GM19043 (cell line): Measurements from ENCODE around the gene ABTB1.

Experiments used
- ATAC-seq: cut with Tn5 transposase; IDR thresholded peaks from one replicate; pipeline ENCODE4 v1.9.1; 2021; ENCODE audit warnings: low read depth; ENCODE audit not compliant: unreplicated experiment

Gene ABTB1

DNA sequence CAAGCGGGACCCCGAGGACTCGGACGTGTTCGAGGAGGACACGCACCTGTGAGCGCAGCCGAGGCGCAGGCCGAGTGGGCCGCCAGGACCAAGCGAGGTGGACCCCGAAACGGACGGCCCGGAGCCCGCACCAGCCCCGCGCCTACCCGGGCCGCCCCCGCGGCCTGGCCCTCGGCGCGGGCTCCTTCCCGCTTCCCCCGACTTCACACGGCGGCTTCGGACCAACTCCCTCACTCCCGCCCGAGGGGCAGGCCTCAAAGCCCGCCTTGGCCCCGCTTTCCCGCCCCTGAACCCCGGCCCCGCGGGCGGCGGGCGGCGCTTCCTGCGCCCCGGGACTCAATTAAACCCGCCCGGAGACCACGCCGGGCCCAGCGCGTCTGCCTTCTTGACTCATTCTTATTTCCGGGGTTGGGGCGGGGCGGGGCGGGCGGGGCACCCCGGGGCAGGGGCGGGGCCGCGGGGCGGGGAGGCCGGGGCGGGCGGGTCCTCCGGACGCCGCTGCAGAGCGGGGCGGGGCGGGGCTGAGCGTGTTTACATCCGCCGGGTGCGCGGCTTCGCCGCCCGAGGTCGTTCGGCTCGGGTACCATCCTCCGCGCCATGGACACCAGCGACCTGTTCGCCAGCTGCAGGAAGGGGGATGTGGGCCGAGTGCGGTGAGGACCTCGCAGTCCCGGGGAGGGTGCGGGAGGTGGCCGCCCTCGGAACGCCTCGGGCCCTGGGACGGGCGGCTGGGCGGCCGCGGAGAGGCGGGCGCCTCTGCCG, at the start of gene ABTB1:
TSS of gene ABTB1 (plus strand) at position 524 of the 762 bp plus-strand sequence. CDS start at position 598, 74 bp downstream.
- ATAC-seq = peak; percentile 71

DNA sequence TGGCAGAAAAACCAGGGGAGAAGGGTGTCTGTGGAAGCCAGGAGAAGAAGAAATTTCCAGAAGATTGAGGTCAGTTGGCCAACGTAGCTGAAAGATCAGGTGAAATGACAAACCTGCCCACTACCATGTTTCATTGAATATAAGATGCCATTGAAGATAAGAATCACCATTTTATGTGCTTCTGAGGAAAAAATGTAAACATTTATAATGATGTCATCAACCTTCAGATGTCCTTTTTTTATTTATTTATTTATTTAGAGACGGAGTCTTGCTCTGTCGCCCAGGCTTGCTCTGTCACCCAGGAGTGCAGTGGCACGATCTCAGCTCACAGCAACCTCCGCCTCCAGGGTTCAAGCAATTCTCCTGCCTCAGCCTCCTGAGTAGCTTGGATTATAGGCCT, 48.7 kb upstream of the ABTB1 start:
- no peak for ATAC-seq

DNA sequence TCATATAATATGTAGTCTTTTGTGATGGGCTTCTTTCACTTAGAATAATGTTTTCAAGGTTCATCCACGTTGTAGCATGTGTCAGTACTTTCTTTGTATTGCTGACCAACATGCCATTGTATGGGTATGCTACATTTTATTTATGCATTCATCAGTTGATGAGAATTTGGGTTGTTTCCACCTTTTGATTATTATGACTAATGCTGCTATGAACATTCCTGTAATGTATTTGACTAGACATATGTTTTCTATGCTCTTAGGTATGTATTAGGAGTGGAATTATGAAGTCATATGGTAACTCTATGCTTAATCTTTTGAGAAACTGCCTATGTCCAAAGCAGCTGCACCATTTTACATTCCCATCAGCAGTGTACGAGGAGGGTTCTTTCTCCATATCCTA, 46.9 kb upstream of the ABTB1 start:
- ATAC-seq = no peak

DNA sequence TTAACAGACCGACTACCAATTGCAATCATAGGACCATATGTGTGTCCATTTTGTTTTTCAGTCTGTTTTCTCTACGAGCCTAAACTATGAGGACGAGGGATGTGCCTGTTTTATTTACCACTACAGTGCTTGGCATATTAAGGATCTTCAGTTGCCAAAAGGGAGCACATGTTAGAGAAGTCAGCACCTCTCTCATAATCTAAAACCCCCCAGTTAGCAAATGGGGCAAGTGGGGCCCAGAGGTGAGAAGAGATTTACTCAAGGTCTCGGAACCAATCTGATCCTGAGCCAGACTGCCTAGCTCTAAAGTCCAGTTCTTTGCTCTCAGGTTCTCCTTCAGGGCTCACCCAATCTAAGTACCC, 44.3 kb upstream of the ABTB1 start:
- no peak for ATAC-seq

DNA sequence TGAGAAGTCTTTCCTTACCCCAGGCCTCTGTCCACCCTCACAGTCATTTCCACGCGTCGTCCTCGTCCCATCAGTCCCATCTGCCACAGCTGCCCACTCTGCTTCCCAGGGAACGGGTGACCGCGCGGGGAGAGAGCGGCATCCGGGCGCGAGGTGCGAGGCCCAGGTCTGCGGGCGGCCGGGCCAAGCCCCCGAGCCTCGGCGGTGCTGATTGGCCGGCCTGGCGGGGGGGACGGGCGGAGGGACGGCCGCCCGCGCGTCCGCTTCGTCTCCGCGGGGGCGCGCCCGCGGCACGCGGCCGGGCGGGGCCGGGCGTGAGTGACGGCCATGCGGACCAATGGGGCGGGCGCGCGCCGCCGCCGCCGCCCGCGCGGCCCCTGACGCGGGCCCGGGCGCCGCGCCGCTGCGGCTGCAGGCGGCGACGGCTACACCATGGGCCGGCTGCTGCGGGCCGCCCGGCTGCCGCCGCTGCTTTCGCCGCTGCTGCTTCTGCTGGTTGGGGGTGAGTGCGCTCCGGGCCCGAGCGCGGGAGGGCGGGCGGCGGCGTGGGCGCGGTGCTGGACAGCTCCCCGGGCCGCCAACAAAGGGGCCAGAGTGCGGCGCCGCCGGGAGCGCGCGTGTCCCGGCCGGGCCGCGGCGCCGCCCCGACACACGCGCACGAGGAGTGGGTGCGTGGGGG, 43.8 kb upstream of the ABTB1 start, which contains the start of gene PODXL2:
TSS of gene PODXL2 (plus strand) at position 398 of the 679 bp plus-strand sequence. CDS start at position 433, 35 bp downstream.
- ATAC-seq = no peak

DNA sequence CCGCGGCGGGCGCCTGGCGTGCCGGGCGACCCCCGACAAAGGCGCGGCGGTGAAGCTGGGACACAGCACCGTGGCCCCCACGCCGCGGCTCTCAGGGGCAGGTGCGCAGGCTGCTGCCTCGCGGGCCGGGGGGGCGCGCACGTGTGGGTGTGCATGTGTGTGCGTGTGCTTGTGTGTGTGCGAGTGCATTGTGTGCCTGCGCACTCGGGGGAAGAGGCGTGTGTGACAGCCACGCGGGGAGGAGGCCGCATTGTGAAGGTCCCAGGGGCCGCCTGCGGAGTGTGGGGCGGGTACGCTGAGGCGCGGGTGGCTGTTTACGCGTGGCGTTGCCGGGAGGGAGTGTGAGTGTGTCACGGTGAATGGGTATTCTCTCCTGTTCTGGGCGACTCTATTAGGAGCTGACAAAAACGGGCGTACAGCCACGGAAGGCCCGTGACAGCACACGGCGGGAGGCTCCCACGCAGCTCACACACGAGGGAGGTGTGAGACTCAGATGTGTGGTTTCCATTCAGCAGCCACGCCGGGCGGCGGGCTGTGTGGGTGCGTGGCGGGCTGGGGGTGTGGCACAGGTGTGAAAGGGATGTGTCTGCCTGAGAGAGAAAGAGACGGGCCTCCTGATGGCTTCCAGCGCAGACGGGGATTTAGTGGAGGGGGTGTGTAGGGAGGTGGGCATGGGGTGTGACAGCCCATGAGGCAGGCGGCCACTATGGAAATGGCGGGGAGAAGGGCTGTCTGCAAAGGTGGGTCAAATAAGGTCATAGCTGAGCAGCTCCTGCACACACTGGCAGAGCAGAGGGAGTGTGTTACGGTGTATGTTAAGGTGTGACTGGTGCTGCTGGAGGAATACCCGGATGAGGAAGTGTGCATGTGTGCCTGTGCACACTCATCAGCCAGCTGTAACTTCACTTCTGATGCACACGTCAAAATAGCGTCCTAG, 43.0 kb upstream of the ABTB1 start:
- ATAC-seq = no peak

DNA sequence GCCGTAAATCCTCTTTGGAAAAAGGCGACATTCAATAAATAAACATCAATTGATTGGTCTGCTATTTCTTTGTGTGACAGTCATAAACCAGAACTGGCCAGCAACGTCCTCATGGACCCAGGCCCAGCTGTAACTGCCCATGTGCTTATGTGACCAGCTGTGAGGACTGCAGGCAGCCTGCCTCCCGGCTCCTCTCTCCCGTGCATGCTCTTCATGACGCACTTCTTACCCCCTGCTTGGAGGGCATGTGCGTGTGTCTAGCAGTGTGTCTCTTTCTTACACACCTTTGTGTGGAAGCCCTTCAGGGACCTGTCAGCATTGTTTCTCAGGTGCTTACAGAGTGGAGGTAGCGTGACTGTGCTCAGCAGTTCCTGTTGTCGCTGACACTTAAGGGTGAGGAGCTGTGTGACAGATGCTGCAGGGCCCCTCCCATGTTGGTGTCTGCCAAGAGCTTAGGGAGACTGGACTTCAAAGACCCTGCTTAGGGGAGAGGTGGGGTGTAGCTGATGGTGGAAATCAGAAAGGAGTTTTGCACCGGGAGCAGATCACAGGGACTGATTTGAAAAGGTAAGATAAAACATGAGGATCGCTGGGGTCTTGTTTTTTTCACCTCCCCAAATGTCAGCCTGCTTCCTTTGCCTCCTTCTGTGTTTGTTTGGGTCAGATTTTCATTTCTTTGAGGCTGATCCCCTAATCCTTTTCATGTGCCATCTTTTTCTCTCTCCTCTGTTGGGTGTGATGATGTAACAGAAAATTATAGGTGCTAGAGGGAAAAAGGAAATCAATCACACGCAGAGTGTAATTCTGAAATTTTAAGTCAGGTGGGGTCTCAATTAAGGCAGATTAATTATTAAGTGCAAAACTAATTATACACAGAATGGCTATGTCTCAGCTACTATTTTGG, 41.7 kb upstream of the ABTB1 start:
- no peak for ATAC-seq

DNA sequence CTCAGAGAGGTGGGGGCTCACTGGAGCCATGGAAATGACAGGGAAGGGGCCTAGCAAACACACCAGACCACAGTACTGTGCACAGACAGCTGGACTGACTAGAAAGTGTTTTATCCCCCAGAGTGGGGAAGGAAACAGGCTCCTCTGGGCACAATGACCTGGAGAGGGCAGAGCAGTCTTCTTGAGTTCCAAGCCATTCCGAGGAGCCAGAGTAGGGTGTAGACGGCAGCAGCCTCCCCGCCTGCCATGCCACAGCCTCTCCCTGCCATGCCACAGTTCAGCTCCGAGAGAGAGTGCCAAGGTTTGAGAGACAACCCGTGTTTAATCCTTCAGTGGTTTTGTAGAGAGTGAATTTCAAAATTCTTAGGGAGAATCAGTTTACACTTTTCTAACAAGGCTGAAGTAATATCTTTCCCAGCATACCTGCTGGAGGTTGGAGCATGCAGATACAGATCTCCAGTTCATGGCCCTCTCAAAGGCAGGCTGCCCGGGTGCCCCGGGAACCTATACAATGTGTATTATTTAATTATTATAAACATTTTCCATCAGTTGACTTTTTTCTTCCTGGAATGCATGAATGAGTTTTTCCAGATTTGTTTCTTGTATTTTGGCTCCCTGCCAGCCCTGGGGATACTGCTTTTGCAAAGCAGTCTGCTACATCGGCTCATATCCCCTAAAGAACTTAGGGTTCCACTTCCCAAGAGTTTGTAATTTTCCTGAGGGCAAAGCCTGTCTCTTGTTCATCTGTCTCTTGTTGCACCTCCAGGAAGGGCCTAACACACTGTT, 40.5 kb upstream of the ABTB1 start:
- no peak for ATAC-seq

DNA sequence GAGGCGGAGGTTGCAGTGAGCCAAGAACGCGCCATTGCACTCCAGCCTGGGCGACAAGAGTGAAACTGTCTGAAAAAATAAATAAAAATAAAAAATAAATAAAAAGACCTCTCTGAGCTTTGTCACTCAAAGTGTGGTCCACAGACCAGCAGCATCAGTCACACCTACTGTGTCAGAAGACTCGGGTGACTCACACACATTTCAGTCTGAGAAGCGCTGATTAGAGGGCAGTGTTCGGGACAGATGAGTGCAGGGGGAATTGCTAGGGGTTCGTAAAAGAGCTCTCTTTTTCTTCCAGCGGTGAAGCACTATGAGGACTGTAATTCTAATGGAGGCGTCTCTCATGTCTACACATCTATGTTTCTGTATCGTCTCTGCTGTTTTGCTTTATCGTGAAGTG, 38.1 kb upstream of the ABTB1 start:
- no peak for ATAC-seq

DNA sequence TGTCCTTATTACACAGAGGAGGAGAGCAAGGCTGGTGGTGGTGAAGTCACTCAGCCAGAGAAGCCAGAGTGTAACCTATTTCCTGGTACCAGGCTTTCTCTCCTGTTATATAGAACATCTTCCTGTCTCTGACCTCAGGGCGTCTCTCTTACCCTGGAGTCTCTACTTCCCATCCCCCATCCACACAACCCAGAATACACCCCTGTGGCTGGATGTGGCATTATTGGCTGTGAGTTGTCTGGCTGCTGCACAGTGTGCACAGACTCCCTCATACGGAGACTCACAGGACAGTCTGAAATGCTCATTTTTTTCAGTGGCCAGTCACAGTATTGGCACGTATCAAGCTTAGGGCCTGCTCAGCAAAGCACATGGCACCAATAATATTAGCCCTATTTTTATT, 35.2 kb upstream of the ABTB1 start:
- ATAC-seq = no peak

DNA sequence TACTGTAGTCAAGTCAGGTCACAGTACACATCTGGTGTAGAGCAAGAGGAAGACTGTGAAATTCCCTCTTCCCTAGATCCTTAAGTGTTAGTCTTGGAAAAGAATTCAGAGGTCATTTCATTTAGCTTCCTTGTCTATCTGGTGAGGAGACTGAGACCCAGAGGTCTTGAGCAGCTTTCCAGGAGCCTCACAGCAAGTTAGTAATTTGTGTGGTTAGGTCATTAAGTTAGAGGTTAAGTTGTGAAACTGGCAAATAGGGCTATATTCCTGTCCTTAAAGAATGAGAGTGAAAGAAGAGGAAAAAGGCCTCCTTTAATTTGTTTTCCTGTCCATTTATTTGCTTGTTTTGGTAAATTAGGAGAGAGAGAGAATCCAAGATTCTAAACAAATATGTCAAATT, 34.8 kb upstream of the ABTB1 start:
- ATAC-seq = no peak

DNA sequence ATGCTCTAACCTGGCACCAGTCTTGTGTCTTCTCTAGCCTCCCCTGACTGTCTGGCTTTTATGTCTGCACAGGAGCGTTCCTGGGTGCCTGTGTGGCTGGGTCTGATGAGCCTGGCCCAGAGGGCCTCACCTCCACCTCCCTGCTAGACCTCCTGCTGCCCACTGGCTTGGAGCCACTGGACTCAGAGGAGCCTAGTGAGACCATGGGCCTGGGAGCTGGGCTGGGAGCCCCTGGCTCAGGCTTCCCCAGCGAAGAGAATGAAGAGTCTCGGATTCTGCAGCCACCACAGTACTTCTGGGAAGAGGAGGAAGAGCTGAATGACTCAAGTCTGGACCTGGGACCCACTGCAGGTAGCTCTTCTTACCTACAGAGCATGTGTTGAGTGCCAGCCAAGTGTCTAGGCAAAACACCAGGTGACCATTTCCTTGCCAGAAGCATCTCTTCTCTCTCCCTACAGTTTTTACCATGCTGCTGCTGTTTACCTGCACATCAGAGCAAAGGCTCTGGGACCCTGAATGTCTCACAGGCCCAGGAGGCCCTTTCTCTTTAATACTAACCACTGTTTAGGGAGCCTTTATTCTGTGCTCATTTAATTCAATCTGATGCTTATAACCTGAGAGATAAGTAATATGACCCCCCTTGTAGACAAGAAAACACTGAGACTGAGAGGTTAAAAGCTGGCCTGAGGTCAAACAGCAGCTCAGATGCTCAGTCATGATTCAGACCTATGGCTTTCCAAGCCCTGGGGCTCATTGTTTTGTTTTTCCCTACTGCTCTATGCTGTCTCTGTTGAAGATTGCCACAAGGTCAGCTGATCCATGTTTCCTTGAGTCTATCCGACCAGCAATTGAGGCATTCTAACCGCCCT, 33.3 kb upstream of the ABTB1 start:
- no peak for ATAC-seq

DNA sequence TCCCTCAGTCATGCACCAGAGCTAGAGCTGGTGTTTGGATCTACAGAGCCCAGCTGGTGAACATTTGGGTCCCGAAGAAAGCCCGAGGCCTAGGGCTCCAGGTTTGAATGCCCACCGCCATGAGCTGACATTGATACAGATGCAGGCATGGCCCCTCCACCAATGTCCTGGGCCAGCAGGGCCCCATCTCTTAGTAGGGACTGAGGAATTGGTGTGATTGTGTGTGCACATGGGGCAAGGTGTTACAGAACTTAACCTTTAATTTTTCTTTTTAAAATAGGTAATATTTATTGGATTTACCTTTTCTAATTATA, 32.8 kb upstream of the ABTB1 start:
- ATAC-seq = no peak

DNA sequence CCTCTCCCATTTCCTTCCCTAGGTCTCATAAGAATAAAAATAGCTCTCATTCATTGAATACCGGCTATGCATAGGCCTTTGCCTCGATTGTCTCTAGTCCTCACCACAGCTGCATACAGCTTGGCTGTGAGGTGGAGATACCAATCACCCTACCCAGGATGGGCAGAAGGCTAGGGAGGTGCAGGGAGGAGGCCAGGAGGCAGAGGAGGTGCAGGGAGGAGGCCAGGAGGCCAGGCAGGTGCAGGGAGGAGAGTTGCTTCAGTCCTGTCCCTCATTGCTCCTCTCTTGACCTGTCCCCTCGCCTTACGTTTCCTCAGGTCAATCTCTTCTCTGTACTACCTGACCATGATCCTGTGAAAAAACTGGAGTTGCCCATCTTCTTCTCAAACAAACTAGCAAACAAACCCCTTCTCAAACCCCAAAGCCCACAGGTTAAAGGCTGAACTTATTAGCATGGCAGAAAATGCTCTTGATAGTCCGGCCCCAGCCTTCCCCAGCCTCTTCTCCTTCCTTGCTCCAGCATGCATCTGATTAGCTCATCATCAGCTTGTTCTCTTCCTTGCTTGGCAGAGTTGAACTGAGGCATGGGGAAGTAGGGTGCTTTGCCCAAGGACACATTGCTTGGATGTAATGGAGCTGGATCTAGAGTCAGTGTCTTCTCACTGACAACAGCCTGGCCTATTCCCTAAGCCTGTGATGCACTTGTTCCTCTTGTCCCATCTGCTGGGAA, 27.9 kb upstream of the ABTB1 start:
- no peak for ATAC-seq

DNA sequence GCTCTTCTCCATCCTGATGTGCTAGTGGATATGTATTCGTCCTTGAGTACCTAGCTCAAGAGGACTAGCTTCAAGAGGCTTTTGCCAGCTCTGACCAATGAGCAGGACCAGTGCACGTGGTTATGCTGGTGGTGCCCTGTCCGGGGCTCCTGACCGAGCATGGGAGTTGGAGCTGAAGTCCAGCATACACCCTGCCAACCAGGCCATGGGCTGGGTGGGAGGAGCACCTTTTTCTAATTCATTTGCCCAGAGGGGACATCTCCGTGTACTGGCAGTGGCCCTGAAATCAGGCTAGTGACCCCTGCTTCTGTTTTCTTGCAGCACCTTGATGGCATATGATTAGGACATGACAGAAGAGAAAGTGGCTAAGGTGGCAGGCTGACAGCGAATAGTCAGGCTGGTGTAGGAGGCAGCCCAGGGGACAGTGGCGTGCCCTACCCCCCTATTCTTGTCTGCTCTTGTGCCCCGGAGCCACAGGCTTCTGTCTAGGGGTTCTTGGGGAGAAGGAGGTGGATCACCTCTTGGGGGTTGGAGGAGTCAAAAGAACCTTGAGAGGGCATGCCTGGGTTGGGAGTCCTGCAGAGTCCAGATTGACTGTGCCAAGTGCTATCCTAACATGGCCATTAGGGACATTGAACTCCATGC, 27.3 kb upstream of the ABTB1 start:
- no peak for ATAC-seq

DNA sequence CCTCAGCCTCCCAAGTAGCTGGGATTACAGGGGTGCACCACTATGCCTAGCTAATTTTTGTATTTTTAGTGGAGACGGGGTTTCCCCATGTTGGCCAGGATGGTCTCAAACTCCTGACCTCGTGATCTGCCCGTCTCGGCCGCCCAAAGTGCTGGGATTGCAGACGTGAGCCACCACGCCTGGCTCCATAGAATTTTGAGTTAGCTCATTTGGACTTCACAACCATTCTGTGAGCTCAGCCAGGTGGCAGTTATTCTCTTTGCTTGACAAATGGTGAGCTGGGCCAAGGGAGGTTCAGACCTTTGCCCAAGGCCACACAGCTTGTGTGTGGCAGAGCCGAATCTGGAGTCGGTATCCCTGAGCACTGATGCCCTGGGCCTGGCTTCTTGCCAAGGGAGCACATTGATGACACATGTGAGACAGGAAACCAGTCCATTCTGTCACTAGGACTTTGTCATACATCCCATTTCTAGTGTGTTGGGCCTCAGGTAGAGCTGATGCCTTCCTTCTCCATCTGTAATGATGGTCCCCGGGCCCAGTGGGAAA, 26.2 kb upstream of the ABTB1 start:
- ATAC-seq = no peak

DNA sequence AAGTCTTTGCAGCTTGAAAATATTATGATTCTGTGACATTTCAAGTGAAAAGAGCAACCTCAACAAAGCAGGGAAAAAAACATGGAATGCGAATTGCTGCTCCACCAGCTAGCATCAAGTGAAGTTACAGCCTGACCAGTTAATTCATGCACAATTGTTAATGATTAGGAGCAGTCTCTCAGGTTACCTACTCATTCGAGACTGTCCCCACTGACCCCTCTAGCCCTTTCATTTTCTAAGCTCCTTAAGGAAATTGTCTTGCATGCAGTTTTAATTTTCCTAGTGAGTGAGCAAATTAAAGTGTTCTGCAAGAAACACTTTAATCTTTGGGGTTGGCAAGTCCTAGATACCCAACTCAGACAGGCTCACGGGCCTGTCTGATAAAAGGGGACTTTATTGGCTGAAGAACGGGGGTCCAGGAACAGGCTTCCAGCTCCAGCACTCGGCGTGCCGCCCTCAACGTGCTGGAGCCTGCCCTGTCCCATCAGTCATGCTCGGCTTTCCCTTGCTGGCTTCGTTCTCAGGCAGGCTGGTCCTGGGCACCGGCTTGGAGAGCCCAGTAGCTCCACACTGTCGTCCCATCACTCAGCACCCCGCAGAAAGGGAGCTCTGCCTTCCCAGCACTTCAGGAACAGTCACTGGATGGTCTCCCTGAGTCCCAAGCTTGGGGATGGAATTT, 25.4 kb upstream of the ABTB1 start:
- no peak for ATAC-seq
